Stromal cell of bone marrow (primary cell): ENCODE results near the gene KNG1.
"Not testable (repeated sequence)": the region's sequence is repeated elsewhere in the genome, so short reads cannot be mapped to it uniquely, and the experiment has no call there.

Experiments
- DNase-seq: peaks from one replicate; pipeline ENCODE4 v3.0.0-alpha.2; 2012; ENCODE audit warnings: low read depth

KNG1 gene

GRCh38 chr3:186717039-186717457, at the start of gene KNG1:
TSS of gene KNG1 (plus strand) at chr3:186717359. CDS start at chr3:186717543, 184 bp downstream.
- DNase-seq = no peak

DNA sequence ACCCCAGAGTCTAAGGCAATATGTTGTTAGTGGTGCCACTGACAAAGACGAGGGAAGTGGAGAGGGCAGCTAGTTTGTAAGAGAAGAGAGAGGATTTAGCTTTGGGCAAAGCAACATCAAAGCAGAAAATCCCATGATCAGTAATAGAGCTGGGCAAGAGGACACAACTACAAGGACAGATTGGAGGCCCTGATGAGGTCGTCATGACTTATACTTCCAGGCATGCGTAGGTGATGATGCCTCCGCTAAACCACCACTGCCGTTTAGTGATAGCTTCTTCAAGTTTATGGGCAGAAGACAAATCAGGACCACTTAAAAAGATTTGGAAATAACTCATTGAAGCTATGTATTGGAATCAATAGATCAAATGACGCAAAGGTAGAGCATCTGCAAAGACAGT, 48.7 kb upstream of the KNG1 start:
- DNase-seq = no peak

- DNase-seq = no peak
Measured at GRCh38 chr3:186669378-186670084, 47.6 kb upstream of the KNG1 start.

DNA sequence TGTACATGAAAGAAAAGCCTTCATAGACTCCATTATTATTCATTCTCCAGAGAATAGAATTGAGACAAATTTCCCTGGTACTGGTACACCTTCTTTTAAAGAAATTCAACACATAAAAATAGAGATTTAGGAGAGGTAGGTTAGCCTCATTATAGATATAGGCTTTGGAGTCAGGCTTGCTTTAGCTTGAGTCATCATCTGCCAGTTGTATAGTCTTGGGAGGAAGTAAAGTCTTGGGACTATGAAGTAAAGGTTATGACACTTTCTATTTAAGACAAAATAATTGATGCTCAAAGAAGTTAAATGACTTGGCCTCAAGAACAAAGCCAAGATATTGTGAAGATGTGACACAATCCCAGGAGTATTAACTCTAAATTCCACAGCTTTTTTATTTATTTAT, 47.0 kb upstream of the KNG1 start:
- DNase-seq = no peak

DNA sequence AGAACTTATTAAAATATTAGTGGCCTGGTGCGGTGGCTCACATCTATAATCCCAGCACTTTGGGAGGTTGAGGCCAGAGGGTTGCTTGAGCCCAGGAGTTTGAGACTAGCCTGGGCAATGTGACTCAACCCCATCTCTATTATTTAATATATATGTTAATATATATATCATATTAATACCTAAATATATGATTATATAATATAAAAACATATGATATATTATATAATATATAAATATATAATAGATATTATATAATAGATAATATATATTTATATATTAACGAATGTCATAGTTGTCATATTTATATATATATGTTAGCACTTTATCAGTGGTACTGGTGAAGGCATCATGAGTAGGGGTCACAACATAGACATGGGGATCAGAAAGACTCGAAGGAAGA, 46.1 kb upstream of the KNG1 start:
- DNase-seq = no peak

- no peak for DNase-seq
Measured at GRCh38 chr3:186678604-186679003, 38.6 kb upstream of the KNG1 start.

DNA sequence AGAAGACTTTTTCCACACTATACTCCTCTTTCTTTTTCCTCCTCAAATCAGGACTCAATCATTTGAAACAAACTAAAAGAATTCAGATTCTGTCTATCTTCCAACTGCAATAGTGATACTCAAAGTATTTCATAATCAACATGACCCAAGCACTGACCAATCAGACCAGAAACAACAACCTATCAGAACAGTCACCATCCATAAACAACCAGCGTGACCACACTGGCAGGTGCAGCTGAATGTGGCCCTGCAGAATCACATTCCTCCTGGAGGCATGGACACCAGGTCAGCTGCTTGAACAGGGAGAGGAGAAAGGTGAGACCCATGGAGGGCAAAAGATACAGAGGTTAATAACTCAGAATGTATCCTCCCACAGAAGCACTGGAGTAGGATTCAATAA, 38.0 kb upstream of the KNG1 start:
- no peak for DNase-seq

GRCh38 chr3:186680869-186681268, 36.3 kb upstream of the KNG1 start:
- DNase-seq = no peak

DNA sequence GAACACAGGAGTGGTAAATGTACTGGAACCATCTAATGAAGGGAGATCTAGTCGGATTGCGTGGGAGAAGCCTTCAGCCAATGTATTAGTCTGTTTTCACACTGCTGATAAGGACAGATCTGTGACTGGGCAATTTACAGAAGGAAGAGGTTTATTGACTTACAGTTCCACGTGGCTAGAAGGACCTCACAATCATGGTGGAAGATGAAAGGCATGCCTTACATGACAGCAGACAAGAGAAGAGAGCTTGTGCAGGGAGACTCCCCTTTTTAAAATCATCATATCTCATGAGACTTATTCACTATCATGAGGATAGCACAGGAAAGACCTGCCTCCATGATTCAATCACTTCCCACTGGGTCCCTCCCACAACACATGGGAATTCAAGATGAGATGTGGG, 34.3 kb upstream of the KNG1 start:
- DNase-seq = no peak

DNA sequence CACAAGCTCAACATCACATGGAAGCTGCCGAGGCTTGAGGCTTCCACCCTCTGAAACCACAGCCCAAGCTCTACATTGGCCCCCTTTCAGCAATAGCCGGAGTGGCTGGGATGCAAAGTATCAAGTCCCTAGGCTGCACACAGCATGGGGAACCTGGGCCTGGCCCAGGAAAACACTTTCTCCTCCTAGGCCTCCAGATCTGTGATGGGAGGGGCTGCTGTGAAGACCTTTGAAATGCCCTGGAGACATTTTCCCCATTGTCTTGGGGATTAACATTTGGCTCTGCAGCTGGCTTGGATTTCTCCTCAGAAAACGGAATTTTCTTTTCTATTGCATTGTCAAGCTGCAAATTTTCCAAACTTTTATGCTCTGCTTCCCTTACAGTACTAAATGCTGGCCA, 33.2 kb upstream of the KNG1 start:
- DNase-seq = no peak

DNA sequence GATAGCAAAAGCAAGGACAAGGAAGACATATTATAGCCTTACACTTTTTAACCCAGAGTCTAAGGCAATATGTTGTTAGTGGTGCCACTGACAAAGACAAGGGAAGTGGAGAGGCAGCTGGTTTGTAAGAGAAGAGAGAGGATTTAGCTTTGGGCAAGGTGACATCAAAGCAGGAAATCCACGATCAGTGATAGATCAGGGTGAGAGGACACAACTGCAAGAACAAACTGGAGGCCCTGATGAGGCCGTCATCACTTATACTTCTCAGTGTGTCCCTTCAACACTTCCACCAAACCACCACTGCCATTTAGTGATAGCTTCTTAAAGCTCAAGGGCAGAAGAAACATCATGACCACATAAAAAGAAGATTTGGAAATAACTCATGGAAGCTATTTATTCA, 30.7 kb upstream of the KNG1 start:
- not testable (repeated sequence) for DNase-seq

DNA sequence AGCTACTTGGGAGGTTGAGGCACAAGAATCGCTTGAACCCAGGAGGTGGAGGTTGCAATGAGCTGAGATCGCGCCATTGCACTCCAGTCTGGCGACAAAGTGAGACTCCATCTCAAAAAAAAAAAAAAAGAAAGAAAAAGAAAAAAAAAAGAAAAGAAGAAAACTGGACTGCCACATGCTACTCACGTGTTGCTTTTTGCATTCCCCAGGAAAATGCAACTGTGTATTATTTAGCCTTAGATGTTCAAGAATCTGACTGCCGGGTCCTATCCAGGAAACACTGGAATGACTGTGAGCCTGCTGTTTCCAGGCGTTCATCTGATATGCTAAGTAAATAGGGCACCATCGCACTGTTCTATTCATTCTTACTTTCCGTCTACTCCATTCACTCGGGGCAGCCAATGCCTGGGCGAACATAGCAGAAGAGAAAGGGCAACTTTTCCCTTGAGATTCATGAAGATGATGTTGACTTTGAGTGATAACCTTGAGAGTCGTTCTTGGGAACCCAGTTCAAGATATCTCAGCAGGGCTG, 30.0 kb upstream of the KNG1 start:
- DNase-seq = no peak

- DNase-seq = not testable (repeated sequence)
Measured at GRCh38 chr3:186690304-186690703, 26.9 kb upstream of the KNG1 start.

DNA sequence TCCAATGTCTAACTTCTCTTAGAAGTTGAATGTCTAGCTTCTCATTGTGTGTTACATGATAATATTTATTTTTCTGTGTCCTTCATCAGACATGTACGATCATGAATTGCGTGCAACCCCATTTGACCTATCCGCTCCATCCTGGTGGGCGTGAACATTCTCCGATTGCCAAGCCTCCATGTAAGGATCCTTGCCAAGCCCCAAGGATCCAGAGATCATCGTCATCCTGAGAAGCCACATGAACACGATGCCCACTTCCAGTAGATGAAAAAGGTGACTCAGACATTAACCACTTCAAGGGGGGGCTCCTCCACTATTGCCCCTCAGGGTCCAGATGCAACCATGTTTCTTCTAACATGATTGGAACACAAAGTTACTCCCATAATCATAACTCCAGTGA, 25.5 kb upstream of the KNG1 start:
- no peak for DNase-seq

- DNase-seq = no peak
Measured at GRCh38 chr3:186693843-186694242, 23.3 kb upstream of the KNG1 start.

- DNase-seq = no peak
Measured at GRCh38 chr3:186694288-186695032, 22.7 kb upstream of the KNG1 start.

- no peak for DNase-seq
Measured at GRCh38 chr3:186696522-186696921, 20.6 kb upstream of the KNG1 start.

DNA sequence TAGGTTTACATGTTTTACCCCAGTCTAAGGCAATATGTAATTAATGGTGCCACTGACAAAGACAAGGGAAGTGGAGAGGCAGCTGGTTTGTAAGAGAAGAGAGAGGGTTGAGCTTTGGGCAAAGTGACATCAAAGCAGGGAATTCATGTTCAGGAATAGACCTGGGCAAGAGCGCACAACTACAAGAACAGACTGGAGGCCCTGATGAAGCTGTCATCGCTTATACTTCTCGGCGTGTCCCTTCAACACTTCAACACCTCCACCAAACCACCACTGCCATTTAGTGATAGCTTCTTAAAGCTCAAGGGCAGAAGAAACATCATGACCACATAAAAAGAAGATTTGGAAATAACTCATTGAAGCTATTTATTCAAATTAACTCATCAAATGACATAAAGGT, 19.6 kb upstream of the KNG1 start:
- DNase-seq = no peak

DNA sequence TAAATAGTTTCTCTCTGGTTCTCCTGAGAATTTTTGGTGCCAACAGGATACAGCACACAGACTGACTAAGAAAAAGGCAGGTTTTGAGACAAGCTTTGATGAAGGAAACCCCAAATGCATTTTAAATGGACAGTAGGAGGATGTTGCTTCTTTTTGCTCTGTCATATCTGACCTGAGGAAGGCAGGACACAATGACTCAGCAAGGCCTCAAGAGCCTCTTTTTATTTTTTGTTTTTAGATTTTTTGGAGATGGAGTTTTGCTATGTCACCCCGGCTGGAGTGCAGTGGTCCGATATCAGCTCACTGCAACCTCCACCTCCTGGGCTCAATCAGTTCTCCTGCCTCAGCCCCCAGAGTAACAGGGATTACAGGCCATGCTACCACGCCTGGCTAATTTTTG, 16.9 kb upstream of the KNG1 start:
- DNase-seq = peak; percentile 9

DNA sequence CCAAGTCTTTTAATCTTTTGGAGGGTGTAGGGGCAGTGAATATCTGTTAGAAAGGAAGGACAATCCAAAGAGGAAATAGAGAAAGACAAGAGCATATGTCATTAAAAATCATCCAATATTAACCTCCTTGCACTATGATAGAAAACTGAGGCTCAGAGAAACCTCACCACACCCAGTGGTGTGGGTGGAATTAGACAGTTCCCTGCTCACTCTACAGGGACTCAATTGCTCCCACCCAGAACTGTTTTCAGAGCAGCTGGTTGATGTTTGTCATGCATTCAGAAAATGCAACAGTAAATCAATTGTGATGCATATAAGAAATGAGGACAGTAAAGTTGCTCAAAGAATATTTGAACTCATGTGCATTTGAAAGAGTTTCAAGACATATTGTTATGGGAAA, 14.7 kb upstream of the KNG1 start:
- not testable (repeated sequence) for DNase-seq

GRCh38 chr3:186705882-186706780, 11.0 kb upstream of the KNG1 start:
- no peak for DNase-seq

DNA sequence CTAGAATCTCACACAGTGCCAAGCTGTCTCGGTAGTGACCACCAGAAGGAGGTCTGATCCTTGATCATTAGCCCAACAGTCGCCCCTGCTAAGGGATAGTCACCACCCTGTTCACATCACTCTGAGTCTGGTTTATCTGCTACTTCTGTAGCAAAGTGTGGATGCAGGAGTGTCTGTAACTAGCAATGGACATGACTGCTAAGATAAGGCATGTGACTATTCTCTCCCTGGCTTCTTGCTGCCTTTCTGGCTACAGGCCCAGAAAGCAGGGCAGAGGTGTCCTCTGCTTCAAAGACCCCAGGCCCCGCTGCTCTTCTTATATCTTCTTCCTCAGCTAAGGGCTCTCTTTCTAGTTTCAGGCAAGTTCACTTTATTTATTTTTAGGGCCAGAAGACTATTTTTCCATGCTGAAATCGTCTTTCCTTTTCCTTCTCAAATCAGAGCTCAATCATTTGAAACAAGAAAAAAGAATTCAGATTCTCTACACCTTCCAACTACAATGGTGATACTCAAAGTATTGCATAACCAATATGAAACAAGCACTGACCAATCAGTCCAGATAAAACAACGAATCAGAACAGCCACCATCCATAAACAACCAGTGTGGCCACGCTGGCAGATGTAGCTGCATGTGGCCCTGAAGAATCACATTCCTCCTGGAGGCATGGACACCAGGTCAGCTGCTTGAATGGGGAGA, 8.0 kb upstream of the KNG1 start:
- DNase-seq = no peak
